Small intestine (tissue), 7 donors: ENCODE measurements around the gene ARAP2. TPM values are rescaled to one million over a fixed set of nuclear protein-coding genes. Genes with fewer than 3 reads are reported as not detected.

Source experiments
- DNase-seq, 2 donors: peaks; one replicate each; pipeline versions ENCODE4 v3.0.0 to v3.0.0-alpha.2; 2013
- FAIRE-seq: peaks from 2 replicates; lab custom pipeline; 2012; peaks lifted over from hg19 to GRCh38; lab: Jason Lieb, UNC
- H3K27ac ChIP-seq, 3 donors: one replicate each; pipeline ENCODE4 v1.5.1; 2013; ENCODE audit warnings: low read length in 2 of 3, mild to moderate bottlenecking in 2 of 3, control low read depth in 1 of 3, inconsistent platforms in 1 of 3, low read depth in 1 of 3, moderate library complexity in 1 of 3
- H3K27me3 ChIP-seq, 3 donors: one replicate each; pipeline ENCODE4 v1.6.1; 2013; ENCODE audit warnings: low read length in 3 of 3, inconsistent platforms in 1 of 3; ENCODE audit not compliant: control insufficient read depth in 3 of 3, insufficient read depth in 3 of 3
- H3K36me3 ChIP-seq, 3 donors: one replicate each; pipeline ENCODE4 v1.6.1; 2013; ENCODE audit warnings: low read length in 3 of 3, inconsistent platforms in 1 of 3, low read depth in 1 of 3, mild to moderate bottlenecking in 1 of 3, moderate library complexity in 1 of 3; ENCODE audit not compliant: control insufficient read depth in 3 of 3, insufficient read depth in 2 of 3
- H3K4me1 ChIP-seq, 3 donors: one replicate each; pipeline ENCODE4 v1.6.1; 2013; ENCODE audit warnings: low read length in 2 of 3, inconsistent platforms in 1 of 3, low read depth in 1 of 3, mild to moderate bottlenecking in 1 of 3, moderate library complexity in 1 of 3; ENCODE audit not compliant: control insufficient read depth in 3 of 3, insufficient read depth in 2 of 3
- H3K4me3 ChIP-seq, 3 donors: one replicate each; pipeline ENCODE4 v1.5.1; 2013; ENCODE audit warnings: low read length in 3 of 3, control low read depth in 1 of 3, inconsistent platforms in 1 of 3, low read depth in 1 of 3, mild to moderate bottlenecking in 1 of 3, moderate library complexity in 1 of 3
- H3K9me3 ChIP-seq, 2 donors: one replicate each; pipeline ENCODE4 v1.6.1; 2013; ENCODE audit warnings: low read depth in 1 of 2, low read length in 1 of 2; ENCODE audit not compliant: control insufficient read depth in 2 of 2, insufficient read depth in 1 of 2
- WGBS, 3 donors: extraction: QIAGEN DNeasy Blood & Tissue Kit; methylation state at CpG; one replicate each; pipeline ENCODE4 v1.1.7; 2013; 5-methylcytosine and 5-hydroxymethylcytosine counted together
- polyA plus RNA-seq, 4 donors: library from polyadenylated mRNA; stranded (reverse) in 3 of 4; unstranded in 1 of 4; fragments of 200-250 nt in 3 of 4; fragments of 120-200 nt in 1 of 4; gene quantifications; one replicate each; pipeline versions ENCODE4 v1.2.1 to v1.2.3, GENCODE V29; 2013
- donor health status: healthy with polysubstance abuse.
- donor health status: control.
- donor health status: control.
- donor health status: Bipolar disorder and iron deficiency.
- donor health status: healthy.

Gene ARAP2
- polyA plus RNA-seq, 4 donors = 3.2 to 14.1 (median 12.6) TPM

- DNase-seq = no peak
- no peaks in the 10 kb centered on the region for H3K36me3 ChIP-seq
- H3K27ac ChIP-seq = no peak overlapping the region
- no peaks in the 10 kb centered on the region for H3K27me3 ChIP-seq
- H3K4me1 ChIP-seq = no peaks in the 10 kb centered on the region
- no peaks in the 10 kb centered on the region for H3K9me3 ChIP-seq
- no peak overlapping the region for H3K4me3 ChIP-seq
- FAIRE-seq = no peak
- WGBS, 3 donors = 49 to 73% (median 63%) methylated on average over 2 of the region's 2 CpGs
These were observed 205.3 kb downstream of the ARAP2 start for GRCh38 chr4:36039026-36039425.

DNA sequence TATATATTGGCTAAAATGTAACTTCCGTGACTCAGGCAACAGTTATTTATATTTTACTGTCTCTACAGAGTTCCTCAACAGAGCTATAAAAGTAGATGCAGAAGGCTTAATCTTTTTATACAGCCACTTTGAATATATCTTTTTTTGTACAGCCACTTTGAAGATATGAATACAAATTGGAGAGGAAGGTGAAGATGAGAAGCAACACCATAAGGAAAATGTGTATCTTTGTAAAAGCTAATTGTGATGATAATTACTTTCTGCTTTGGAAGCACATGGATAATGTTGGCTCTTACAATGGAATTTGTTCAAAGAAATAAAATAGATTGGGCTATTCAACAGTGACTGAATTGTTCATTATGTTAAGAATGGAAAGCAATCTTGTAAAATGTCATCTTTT is 205.8 kb downstream of the ARAP2 start:
- Histone ChIP-seq H3K4me3 (no peak overlapping the region), H3K4me1 (no peaks in the 10 kb centered on the region), H3K27ac (no peak overlapping the region), H3K27me3 (no peaks in the 10 kb centered on the region), H3K9me3 (no peaks in the 10 kb centered on the region), H3K36me3 (no peaks in the 10 kb centered on the region)
- WGBS, 3 donors = 84 to 97% (median 95%) methylated on average over 1 of the region's 1 CpG
- no peak for DNase-seq
- FAIRE-seq = no peak

DNA sequence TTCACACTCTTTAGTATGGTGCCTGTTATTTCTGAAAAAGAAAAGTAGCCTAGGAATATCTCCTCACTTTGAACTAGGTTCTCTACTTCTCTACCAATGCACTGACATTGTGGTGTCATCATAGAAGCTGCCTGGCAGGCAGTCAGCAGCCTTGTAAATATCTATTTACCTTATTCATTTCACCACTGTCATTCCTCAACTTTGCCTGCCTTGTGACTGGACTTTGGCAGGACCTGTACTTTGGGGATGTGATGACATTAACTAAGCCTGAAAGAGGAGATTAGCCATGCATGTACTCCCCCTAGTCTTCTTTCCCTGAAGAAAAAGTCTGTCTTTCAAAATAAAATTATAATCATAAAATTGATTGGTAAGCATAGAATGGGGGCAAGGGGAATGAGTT is 207.2 kb downstream of the ARAP2 start:
- Histone ChIP-seq H3K36me3 (no peaks in the 10 kb centered on the region), H3K4me1 (no peaks in the 10 kb centered on the region), H3K4me3 (no peak overlapping the region), H3K27ac (no peak overlapping the region), H3K9me3 (no peaks in the 10 kb centered on the region), H3K27me3 (no peaks in the 10 kb centered on the region)
- FAIRE-seq (no peak), DNase-seq (no peak)

- Histone ChIP-seq H3K4me3 (no peak overlapping the region), H3K4me1 (no peaks in the 10 kb centered on the region), H3K27me3 (no peaks in the 10 kb centered on the region), H3K36me3 (no peaks in the 10 kb centered on the region), H3K27ac (no peak overlapping the region), H3K9me3 (no peaks in the 10 kb centered on the region)
- FAIRE-seq = no peak
- DNase-seq = no peak
These were observed 214.4 kb downstream of the ARAP2 start for GRCh38 chr4:36029951-36030350.

DNA sequence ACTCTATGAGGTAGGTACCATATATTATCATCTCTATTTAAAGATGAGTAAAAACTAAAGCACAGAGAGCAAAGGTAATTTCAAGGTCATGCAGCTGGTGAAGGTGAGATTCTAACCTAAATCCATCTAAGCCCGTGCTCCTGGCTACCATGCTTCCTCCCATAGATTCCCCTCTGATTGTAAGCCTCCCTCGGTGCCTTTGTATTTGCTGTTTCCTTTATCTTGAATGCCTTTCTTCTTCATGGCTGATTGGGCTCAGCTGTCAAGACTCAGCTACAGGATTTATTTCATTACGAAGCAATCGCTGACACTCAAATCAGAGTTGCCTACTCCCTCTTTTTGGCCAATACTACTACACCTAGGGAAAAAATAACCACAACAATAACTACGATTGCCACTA is 217.1 kb downstream of the ARAP2 start:
- H3K36me3 ChIP-seq = no peaks in the 10 kb centered on the region
- H3K9me3 ChIP-seq = no peaks in the 10 kb centered on the region
- H3K4me1 ChIP-seq = no peaks in the 10 kb centered on the region
- DNase-seq (no peak), FAIRE-seq (no peak)
- H3K27me3 ChIP-seq = no peaks in the 10 kb centered on the region
- H3K27ac ChIP-seq = no peak overlapping the region
- 66 to 82% (median 70%) methylated on average over 5 of the region's 5 CpGs for WGBS, 3 donors
- no peak overlapping the region for H3K4me3 ChIP-seq

GRCh38 chr4:36026348-36026880 is 217.9 kb downstream of the ARAP2 start:
- FAIRE-seq (no peak), DNase-seq (no peak)
- WGBS, 3 donors = 60 to 87% (median 84%) methylated on average over 6 of the region's 6 CpGs
- H3K4me3 ChIP-seq = no peak overlapping the region
- no peaks in the 10 kb centered on the region for H3K9me3 ChIP-seq
- no peaks in the 10 kb centered on the region for H3K36me3 ChIP-seq
- H3K27me3 ChIP-seq = no peaks in the 10 kb centered on the region
- no peak overlapping the region for H3K27ac ChIP-seq
- no peaks in the 10 kb centered on the region for H3K4me1 ChIP-seq

DNA sequence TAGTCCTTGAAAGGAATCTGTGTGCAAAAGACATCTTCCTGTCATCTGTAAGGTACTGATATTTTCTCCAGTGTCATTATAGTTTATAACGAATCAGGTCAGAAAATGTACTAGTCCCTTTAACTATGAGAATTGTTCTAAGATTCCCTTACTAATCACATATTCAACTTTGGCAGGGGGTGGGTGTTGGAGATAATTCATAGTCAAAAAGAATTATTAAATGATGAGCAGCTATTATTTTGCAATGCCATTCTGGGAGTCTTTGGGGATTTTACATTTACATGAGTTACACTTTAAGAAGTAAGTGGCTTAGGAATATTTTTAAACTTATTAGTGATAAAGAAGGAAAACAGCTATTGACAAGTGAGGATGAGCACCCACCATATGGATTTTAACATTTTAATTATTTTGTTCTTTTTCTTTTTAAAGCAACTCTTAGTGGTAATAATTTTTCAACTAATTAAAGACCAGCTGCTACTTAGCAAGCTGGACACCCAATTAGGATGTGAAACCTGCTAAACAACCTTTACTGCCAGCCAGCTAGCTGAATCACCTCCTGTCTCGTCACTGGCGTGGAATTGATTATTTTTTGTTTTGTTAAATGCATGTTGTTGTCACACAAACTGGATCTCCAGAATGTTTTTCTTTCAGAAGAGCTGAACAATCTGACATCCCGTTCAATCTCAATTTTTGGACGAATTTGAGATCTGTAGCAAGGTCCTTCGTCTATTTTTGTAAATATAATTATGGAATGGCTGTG is 219.2 kb downstream of the ARAP2 start:
- Histone ChIP-seq H3K27ac (no peak overlapping the region), H3K36me3 (no peaks in the 10 kb centered on the region), H3K27me3 (no peaks in the 10 kb centered on the region), H3K4me1 (no peaks in the 10 kb centered on the region), H3K4me3 (no peak overlapping the region), H3K9me3 (no peaks in the 10 kb centered on the region)
- no peak for DNase-seq
- no peak for FAIRE-seq
- WGBS, 3 donors = 65 to 74% (median 70%) methylated on average over 6 of the region's 6 CpGs

- DNase-seq = no peak
- H3K9me3 ChIP-seq = no peaks in the 10 kb centered on the region
- no peaks in the 10 kb centered on the region for H3K27me3 ChIP-seq
- no peak overlapping the region for H3K4me3 ChIP-seq
- no peak overlapping the region for H3K27ac ChIP-seq
- FAIRE-seq = no peak
- H3K4me1 ChIP-seq = no peaks in the 10 kb centered on the region
- no peaks in the 10 kb centered on the region for H3K36me3 ChIP-seq
- 87 to 89% (median 88%) methylated on average over 3 of the region's 3 CpGs for WGBS, 3 donors
These were observed 224.0 kb downstream of the ARAP2 start for GRCh38 chr4:36020351-36020750.
